ENCODE results near the gene ZCCHC14. TPM values are rescaled to one million over a fixed set of nuclear protein-coding genes. Genes with fewer than 3 reads are reported as not detected.
A peak's percentile ranks its signal among the peaks of the same experiment; 100 is the strongest.

ZCCHC14 gene
- total and polyA plus RNA-seq, 8 donors: 23.4 to 38.7 (median 31.4) TPM

- H3K4me1 ChIP-seq: peaks cover 47 to 73% of the 10 kb centered on the region in 2 donors
- peak overlapping the region; percentile 3 to 4 for H3K4me3 ChIP-seq
- no peaks in the 10 kb centered on the region for H3K27me3 ChIP-seq
- H3K36me3 ChIP-seq: peaks cover 0 to 2% of the 10 kb centered on the region in 2 donors
- H3K9me3 ChIP-seq: no peaks in the 10 kb centered on the region
- DNase-seq: peak; percentile 52 to 90 (median 76)
- intact Hi-C loops (cut with DNase I): no loop called here
- peak; percentile 82 for ATAC-seq
- H3K27ac ChIP-seq: peak overlapping the region; percentile 94 to 95
- no peak for TF ChIP-seq CTCF (IDR thresholded peaks at IDR 0.05)
Measured at GRCh38 chr16:87464691-87465300, 28.0 kb downstream of the ZCCHC14 start.

GRCh38 chr16:87463722-87464690 lies 28.8 kb downstream of the ZCCHC14 start:
- Histone ChIP-seq H3K9me3 (no peaks in the 10 kb centered on the region), H3K27ac (peak overlapping the region; percentile 94 to 95), H3K4me1 (peaks cover 47 to 69% of the 10 kb centered on the region in 2 donors), H3K36me3 (peaks cover 0 to 10% of the 10 kb centered on the region in 2 donors), H3K4me3 (peak overlapping the region in 1 of 2 donors; percentile 3), H3K27me3 (no peaks in the 10 kb centered on the region)
- ATAC-seq (peak; percentile 37), DNase-seq (peak in 2 of 4 donors; percentile 41 to 59)
- TF ChIP-seq CTCF (IDR thresholded peaks at IDR 0.05): no peak
- intact Hi-C loops (cut with DNase I): no loop called here

GRCh38 chr16:87461466-87461991 lies 31.3 kb downstream of the ZCCHC14 start:
- peaks cover 0 to 26% of the 10 kb centered on the region in 2 donors for H3K36me3 ChIP-seq
- no peaks in the 10 kb centered on the region for H3K9me3 ChIP-seq
- H3K27me3 ChIP-seq: no peaks in the 10 kb centered on the region
- H3K4me1 ChIP-seq: peaks cover 60 to 67% of the 10 kb centered on the region in 2 donors
- ATAC-seq (peak; percentile 83), DNase-seq (peak; percentile 35 to 91 (median 88))
- intact Hi-C loops (cut with DNase I): no loop called here
- TF ChIP-seq CTCF (IDR thresholded peaks at IDR 0.05): peak in 1 of 2 donors; percentile 46
- H3K27ac ChIP-seq: peak overlapping the region; percentile 48 to 81
- H3K4me3 ChIP-seq: no peak overlapping the region

GRCh38 chr16:87460936-87461335 lies 31.9 kb downstream of the ZCCHC14 start:
- intact Hi-C loops (cut with DNase I): no loop called here
- no peak for ATAC-seq
- Histone ChIP-seq H3K4me1 (peaks cover 54 to 61% of the 10 kb centered on the region in 2 donors), H3K27ac (peak overlapping the region; percentile 48 to 81), H3K4me3 (no peak overlapping the region), H3K9me3 (no peaks in the 10 kb centered on the region), H3K36me3 (peaks cover 0 to 26% of the 10 kb centered on the region in 2 donors), H3K27me3 (no peaks in the 10 kb centered on the region)
- no peak for DNase-seq
- TF ChIP-seq CTCF (IDR thresholded peaks at IDR 0.05): no peak
